ENCODE data around the gene DNAJC30.
"Not testable (repeated sequence)": the region's sequence is repeated elsewhere in the genome, so short reads cannot be mapped to it uniquely, and the experiment has no call there.

The DNAJC30 gene

DNA sequence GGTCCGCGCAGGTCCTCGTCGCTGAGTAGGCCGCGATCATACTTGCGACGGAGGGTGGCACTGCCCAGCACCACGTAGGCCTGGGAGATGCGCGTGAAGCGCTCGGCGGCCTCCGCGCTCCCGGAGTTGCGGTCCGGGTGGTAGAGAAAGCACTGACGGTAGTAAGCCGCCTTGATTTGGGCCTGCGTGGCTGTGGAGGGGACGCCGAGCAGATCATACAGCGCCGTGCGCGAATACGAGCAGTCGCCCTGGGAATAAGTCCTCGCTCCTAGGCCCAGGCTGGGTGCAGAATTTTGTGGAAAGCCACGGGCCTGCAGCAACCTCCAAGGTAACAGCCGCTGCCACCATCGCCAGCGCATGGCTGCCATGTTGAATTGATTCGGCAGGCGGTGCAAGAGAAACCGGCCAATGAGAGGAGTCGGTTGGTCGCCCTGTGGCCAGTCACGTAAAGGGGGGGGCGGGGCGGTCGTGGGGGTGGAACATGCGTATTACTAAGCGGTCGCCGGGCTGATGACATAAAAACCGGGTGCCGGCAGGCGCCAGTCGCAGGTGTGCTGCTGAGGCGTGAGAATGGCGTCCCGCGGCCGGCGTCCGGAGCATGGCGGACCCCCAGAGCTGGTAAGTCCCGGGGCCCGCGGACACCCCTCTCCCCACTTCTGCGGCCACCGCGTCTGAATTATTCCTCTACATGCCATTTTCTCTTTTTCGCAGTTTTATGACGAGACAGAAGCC, at the start of gene DNAJC30, which contains the start of gene BUD23:
Gene DNAJC30 (minus strand): TSS at position 398 of the 732 bp plus-strand sequence. CDS start 30 bp downstream, at position 368.
Gene BUD23 (plus strand): TSS at position 542 of the 732 bp plus-strand sequence. CDS start 29 bp downstream, at position 571.
- DNase-seq (ENCODE audit: low read depth in 3 of 3, low spot score in 1 of 3), result peak; percentile 88 to 96 (median 91)

DNA sequence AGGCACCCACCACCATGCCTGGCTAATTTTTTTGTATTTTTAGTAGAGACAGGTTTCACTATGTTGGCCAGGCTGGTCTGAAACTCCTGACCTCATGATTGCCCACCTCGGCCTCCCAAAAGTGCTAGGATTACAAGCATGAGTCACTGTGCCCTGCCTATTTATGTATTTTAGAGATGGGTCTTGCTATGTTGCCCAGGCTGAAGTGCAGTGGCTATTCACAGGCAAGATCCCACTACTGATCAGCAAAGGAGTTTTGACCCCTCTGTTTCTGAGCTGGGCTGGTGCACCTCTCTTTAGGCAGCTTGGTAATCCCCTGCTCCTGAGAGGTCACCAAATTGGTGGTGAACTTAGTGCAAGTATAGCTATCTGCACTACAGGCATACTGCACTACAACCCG, 49.1 kb upstream of the DNAJC30 start:
- no peak for DNase-seq (ENCODE audit: low read depth in 3 of 3, low spot score in 1 of 3)

DNA sequence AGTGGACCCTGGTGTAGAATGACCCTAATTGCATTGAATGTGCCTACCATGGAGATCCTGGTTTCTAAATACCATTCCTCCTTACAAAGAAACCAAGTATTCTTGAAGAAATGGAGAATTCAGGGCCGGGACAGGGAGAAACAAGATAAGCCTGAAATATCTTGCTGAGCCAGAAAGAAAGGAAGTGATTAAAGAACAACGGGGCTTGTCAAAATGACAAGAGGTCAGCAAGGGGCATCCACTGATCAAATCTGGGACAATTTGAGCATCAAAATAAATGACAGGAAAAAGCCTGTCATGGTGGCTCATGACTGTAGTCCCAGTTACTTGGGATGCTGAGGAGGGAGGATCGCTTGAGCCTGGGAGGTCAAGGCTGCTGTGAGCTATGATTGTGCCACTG, 47.2 kb upstream of the DNAJC30 start:
- DNase-seq (ENCODE audit: low read depth in 3 of 3, low spot score in 1 of 3), result no peak

DNA sequence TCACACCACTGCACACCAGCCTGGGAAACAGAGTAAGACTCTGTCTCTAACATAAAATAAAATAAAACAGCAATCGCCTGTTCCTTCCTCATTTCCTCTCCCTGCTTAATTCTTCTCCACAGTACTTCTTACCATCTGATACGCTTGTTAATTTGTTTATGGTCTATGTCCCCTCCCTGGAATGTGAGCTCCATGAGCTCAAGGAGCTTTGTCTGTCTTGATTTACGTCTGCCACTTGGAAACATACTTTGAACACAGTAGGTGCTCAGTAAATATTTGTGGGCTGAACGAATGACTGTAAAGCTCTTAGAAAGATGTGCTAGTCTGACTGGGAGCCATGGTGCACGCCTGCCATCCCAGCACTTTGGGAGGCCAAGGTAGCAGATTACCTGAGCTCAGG, 45.3 kb upstream of the DNAJC30 start:
- DNase-seq (ENCODE audit: low read depth in 3 of 3, low spot score in 1 of 3), result no peak

DNA sequence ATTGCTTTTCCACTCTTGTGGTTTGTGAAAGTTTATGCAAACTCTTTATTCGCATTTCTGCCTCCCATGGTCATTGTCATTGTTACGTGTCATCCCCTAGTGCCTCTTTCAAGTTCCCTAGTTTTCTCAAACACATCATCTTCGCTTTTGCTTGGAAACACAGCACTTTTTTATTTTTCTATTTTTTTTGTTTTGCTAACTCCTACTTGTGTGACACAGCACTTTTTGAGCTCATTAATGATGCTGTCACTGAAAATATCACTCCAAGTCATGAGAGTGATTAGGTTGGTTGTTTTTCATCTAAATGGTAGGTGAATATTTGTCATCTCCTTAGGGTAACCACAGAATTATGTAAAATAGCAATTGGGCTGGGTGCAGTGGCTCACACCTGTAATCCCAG, 44.7 kb upstream of the DNAJC30 start:
- DNase-seq (ENCODE audit: low read depth in 3 of 3, low spot score in 1 of 3), result no peak

DNA sequence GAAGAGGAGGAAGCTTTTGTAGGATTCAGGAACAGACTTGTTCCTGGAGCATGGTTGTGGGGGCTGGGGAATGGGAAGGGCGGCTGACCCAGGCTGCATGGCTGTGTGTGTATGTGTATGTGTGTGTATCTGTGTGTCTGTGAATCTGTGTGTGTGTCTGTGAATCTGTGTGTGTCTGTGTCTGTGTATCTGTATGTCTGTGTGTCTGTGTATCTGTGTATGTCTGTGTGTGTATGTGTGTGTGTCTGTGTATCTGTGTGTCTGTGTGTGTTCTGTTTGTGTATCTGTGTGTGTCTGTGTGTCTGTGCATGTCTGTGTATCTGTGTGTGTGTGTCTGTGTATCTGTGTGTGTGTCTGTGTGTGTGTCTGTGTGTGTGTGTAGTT, 42.8 kb upstream of the DNAJC30 start:
- no peak for DNase-seq (ENCODE audit: low read depth in 3 of 3, low spot score in 1 of 3)

DNA sequence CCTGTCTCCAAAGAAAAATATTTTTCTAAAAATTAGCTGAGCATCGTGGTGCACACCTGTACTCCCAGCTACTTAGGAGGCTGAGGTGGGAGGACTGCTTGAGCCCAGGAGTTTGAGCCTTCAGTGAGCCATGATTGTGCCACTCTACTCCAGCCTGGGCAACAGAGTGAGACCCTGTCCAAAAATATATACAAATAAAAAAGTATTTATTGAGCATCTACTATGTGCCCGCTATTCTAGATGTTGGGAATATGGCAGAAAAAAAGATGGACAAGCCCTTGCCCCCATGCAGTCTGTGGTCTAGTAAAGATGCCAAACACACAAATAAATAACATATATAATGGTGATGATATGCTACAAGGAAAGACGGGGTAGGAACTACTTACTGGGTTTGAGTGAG, 40.6 kb upstream of the DNAJC30 start:
- DNase-seq (ENCODE audit: low read depth in 3 of 3, low spot score in 1 of 3), result no peak

DNA sequence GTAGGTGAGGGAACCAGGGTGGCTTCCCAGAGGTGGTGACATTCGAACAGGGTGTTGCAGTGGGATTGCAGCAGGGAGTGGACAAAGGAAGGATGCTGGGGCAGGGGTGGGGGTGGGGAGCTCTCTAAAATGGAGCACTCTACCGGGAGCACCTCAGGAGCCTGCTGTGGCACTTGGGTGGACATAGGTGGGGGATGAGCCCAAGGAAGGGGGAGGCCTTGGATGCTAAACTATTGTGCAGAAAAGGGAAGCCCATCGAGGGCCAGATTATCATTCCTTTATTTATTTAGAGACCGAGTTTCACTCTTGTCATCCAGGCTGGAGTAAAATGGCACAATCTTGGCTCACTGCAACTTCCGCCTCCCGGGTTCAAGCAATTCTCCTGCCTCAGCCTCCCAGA, 39.5 kb upstream of the DNAJC30 start:
- DNase-seq (ENCODE audit: low read depth in 3 of 3, low spot score in 1 of 3), result no peak

DNA sequence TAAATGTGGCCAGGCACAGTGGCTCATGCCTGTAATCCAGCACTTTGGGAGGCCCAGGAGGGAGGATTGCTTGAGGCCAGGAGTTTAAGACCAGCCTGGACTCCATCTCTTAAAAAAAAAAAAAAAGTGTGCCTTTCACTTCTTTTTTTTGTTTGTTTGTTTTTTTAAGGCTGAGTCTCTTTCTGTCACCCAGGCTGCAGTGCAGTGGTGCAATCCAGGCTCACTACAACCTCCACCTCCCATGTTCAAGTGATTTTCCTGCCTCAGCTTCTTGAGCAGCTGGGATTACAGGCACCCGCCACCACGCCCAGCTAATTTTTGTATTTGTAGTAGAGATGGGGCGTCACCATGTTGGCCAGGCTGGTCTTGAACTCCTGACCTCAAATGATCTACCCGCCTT, 38.9 kb upstream of the DNAJC30 start:
- DNase-seq (ENCODE audit: low read depth in 3 of 3, low spot score in 1 of 3), result not testable (repeated sequence)

DNA sequence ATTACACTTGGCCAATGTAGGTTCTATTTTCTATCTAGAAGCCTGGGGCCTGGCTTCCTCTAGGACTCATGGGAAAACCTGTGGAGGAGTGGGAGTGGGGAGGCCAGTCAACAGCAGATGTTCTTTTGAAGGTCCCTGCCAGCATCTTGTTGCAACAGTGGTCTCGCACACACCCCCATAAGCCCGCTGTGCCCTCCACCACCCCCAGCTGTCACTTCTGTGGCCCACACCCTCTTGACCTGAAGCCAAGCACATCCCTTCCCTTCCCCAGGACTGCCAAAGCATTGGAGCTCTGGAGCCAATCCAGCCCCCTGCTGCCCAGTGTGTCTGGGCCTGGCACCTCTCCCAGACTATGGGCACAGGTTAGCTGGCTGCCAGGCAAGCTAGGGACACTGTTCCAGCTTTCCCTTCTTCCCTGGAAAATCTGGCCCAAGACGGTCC, 38.1 kb upstream of the DNAJC30 start:
- DNase-seq (ENCODE audit: low read depth in 3 of 3, low spot score in 1 of 3), result no peak

DNA sequence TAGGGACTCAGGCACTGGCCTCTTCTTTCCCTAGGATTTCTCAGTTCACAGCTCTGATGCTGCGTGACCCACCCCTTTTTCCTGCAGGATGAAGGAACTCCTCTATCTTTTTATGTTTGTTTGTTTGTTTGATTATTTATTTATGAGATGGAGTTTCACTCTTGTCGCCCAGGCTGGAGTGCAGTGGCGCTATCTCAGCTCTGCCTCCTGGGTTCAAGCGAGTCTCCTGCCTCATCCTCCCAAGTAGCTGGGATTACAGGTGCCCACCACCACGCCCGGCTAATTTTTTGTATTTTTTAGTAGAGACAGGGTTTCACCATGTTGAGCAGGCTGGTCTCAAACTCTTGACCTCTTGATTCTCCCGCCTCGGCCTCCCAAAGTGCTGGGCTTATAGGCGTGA, 37.2 kb upstream of the DNAJC30 start:
- DNase-seq (ENCODE audit: low read depth in 3 of 3, low spot score in 1 of 3), result not testable (repeated sequence)

DNA sequence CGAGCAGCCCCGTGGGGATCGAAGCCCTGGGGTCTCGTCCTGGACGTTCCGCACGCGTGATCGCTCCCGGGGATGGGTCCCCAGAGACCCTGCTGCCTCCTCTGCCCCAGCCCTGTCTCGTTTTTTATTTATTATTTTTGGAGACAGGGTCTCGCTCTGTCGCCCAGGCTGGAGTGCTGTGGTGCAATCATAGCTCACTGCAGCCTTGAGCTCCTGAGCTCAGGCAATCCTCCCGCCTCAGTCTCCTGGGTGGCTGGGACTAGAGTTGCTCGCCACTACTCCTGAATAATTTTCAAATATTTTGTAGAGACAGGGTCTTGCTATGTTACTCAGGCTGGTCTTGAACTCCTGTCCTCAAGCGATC, 36.5 kb upstream of the DNAJC30 start:
- no peak for DNase-seq (ENCODE audit: low read depth in 3 of 3, low spot score in 1 of 3)

DNA sequence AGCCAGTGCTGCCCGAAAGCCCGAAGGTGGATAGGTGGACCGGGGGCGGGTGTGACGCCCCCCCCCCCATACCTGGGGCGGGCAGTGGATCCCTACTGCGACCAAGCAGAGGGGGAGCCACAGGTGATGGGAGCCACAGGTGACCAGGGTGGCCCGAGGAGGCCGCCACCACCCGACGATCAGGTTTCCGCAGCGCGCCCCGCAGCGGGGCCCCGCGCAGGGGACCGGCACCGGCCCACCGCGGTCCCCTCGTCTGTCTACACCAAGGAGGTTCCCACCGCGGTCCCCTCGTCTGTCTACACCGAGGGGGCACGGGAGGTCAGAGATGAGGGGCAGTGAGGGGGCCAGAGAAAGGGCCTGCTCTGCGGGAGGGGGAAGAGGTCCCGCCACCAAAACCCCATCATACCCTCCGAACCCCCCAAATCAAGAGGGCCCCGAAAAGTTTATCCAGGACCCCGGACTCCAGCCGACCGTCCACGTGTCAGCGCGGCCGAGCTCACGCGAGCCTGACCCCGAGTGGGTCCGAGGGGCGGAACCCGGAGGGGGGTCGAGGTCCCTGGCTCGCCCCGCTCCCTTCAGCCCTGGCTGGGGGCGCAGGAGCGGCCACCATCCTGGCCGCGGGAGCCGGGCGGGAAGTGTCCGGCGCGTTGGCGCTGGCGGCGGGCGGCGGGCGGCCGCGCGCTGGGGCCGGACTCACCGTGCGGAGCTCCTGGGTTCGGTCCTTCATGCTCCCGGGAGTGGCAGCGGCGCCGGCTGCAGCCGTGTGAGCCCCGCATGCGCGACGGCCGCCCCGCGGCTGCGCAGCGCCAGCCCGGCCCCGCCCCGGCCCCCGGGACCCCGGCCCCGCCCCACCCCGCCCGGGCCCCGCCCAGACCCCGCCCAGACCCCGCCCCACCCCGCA, 35.9 kb upstream of the DNAJC30 start, which contains the start of gene STX1A:
Gene STX1A (minus strand): TSS at position 765 of the 901 bp plus-strand sequence. CDS start 38 bp downstream, at position 727.
- DNase-seq (ENCODE audit: low read depth in 3 of 3, low spot score in 1 of 3), result peak; percentile 26 to 63 (median 57)

DNA sequence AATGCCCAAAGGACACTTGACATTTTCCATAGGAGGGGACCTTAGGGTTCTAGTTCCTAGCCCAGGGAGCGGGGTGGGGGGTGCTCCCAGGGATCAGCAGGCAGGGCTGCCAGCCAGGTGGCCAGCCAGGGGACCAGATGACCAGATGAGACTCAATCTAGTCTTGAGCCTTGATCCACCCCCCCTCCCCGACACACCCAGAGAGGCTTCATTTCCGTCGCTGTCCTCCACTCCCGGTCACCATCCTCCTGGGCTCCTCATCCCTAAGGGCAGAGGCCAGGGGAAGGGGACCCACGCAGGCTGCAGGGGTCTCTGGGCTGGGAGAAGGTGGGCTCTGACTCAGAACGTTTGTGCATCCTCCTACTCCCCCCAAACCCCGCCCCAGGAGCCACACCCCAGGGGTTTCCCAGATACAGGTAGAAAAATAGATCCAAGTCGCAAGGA, 35.2 kb upstream of the DNAJC30 start:
- DNase-seq (ENCODE audit: low read depth in 3 of 3, low spot score in 1 of 3), result no peak

DNA sequence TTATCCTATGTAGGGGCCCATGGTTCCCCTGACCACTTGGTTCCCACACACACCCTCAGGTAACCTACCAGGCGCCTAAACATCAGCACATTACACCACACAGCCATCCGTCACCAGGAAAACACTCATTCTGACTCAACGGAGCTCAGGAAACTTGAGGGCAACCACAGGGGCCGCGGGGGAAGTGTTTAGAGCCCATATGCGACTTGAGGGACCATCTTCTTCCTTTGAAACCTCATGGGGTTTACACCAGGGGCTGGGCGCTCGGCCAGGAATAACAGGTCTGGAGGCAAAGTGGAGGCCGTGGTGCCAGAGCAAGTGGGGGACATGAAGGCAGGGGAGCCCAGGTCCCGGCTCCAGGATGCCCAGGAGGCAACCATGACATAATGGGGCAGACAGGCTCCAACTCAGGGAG, 34.7 kb upstream of the DNAJC30 start:
- peak; percentile 45 to 55 (median 54) for DNase-seq (ENCODE audit: low read depth in 3 of 3, low spot score in 1 of 3)

DNA sequence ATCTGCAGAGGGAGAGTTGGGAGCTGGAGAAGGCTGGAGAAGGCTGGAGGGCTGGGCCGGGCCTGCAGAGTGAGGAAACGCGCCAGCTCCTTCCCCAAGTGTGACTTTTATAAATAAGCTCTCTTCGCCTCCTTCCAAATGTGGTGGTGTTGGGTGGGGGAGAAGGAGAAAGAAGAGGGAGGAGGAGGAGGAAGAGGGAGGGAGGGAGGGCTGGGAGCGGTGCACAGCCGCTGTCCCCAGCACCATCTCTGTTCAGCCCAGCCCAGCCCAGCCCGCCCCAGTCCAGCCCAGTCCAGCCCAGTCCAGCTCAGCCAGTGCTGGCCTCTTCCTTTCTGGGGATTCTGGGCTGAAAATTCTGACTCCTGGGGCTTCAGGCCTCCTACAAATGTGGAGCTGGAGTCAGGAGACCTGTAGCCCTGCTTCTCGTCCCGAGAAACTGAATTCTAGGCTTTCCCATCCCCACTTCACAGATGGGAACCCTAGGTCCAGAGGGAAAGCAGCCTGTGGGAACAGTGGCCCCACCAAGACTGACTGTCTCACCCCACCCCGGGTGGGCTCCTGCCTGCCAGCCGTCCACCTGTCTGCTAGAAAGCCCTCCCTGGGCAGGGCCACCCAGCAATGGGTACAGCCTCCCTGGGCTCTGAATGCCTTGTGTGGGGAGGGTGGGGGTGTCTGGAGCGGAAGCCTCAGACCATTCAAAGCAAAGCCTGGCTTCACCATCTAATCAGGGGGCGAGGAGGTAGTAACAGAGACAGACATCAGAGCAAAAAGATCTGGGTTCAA, 34.0 kb upstream of the DNAJC30 start:
- DNase-seq (ENCODE audit: low read depth in 3 of 3, low spot score in 1 of 3), result no peak

DNA sequence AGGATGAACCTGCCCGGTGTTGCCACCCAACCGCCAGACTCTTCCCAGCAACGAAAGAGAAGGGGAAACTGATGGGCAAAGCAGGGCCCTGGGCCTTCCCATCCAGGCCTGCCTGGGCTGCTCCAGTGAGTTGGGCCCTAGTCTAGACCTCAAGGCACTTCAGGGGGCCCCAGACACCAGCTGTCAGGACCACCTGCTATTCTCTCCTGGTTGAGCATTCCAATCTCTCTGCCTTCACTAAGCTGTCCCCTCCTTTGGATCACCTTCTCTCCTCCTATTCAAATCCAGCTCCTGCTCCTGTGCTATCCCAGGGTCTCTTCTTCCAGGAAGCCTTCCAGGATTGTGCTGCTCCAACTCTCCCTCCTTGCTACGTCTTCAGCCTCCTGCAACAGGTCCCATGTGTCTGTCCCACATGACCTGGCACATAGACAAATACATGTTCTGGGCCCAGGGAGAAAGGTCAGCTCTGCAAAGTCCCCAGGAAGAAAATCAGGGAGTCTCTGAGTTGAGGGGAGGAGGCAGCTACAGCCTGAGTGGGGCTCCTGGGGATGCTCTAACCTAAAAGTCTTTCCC, 33.2 kb upstream of the DNAJC30 start:
- no peak for DNase-seq (ENCODE audit: low read depth in 3 of 3, low spot score in 1 of 3)

DNA sequence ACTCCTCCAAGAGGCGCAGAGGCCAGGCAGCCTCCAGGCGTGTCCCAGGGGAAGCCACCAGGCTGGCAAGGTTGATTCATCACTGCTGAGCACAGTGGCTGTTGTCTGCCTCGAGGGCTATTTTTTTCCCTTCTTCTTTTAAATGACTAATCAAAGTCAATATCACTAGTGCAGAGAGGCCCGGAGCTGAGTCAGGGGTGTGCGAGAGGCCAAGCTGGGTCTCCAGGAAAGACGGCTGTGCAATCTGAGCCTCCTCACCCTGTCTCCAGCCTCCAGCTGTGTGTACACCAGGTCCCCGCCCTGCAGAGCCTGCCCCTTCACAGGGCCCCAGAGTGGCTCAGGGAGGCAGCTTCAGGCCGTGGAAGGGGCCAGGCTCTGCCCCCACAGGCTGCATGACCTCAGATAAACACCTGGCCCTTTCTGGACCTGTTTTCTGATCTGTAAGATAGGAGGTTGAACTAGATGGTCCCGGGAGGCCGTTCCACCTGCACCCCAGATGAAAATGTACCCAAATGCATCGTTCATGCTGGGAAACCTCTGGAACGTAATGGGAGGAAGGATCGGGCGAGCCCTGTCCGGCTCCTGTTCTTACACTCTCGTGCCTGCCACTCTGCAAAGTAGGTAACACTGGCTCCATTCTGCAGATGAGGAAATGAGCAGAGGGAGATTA, 32.5 kb upstream of the DNAJC30 start:
- no peak for DNase-seq (ENCODE audit: low read depth in 3 of 3, low spot score in 1 of 3)

DNA sequence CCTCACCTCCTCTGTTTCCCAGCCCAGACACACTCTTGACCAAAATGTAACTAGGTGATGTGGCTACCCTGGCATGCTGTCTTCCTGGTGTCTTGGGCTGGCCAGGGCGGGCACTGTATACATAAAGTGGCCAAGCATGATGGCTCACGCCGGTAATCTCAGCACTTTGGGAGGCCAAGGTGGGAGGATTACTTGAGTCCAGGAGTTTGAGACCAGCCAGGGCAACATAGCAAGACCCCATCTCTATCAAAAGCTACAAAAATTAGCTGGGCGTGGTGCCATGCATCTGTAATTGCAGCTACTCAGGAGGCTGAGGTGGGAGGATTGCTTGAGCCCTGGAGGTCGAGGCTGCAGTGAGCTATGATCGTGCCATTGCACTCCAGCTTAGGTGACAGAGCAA, 30.1 kb upstream of the DNAJC30 start:
- DNase-seq (ENCODE audit: low read depth in 3 of 3, low spot score in 1 of 3), result not testable (repeated sequence)

DNA sequence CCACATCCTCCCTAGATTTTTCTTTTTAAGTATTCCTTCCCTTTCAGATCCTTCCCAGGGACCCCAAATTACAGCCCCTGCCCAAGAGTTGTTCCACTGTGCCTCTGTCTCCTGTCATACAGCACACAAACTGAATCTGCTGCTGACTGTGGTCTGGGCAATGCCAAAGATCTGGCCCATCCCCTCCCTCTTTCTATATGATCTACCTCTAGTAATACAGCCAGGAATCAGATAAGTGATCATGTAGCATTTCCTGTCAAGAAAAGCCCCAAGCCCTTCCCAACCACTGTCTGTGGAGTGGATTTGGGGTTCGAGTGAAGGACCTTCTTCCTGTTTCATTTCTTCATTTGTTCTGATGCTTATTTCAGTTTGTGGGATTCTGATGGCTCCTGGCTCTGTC, 29.5 kb upstream of the DNAJC30 start:
- DNase-seq (ENCODE audit: low read depth in 3 of 3, low spot score in 1 of 3), result no peak

All from stimulated activated CD4-positive, alpha-beta T cell treated with anti-CD3 and anti-CD28 coated beads, TNF-alpha, amount 100 ng/mL, for 1 hour (primary cell).